IMR-90 (cell line): Measurements from ENCODE around the gene CFAP300.

Experiments used
- BHLHE40 ChIP-seq: fragments of 150-350 bp; IDR thresholded peaks from 2 replicates; pipeline ENCODE4 v1.6.1; 2016; ENCODE audit warnings: mild to moderate bottlenecking, low read depth, low read length
- CEBPB ChIP-seq: IDR thresholded peaks from 2 replicates; pipeline ENCODE4 v1.6.1; 2012; ENCODE audit warnings: low read depth, low read length, improper control_type of control experiment
- CHD1 ChIP-seq: IDR thresholded peaks from 2 replicates; pipeline ENCODE4 v1.6.1; 2012; ENCODE audit warnings: low read depth, low read length, improper control_type of control experiment
- CTCF ChIP-seq: conservative IDR thresholded peaks from 2 replicates; pipeline ENCODE4 v1.5.1; 2012; ENCODE audit warnings: mild to moderate bottlenecking, low read depth, low read length, improper control_type of control experiment
- ELK1 ChIP-seq: fragments of 150-350 bp; IDR thresholded peaks from 2 replicates; pipeline ENCODE4 v1.6.1; 2016; ENCODE audit warnings: low read depth, mild to moderate bottlenecking, low read length, moderate library complexity, borderline replicate concordance
- MAFK ChIP-seq: IDR thresholded peaks from 2 replicates; pipeline ENCODE4 v1.6.1; 2012; ENCODE audit warnings: low read depth, low read length, improper control_type of control experiment
- MAZ ChIP-seq: IDR thresholded peaks from 2 replicates; pipeline ENCODE4 v1.6.1; 2012; ENCODE audit warnings: low read depth, mild to moderate bottlenecking, low read length, improper control_type of control experiment, moderate library complexity, borderline replicate concordance
- MXI1 ChIP-seq: IDR thresholded peaks from 2 replicates; pipeline ENCODE4 v1.6.1; 2012; ENCODE audit warnings: low read depth, mild to moderate bottlenecking, low read length, moderate library complexity, borderline replicate concordance
- POLR2A ChIP-seq: IDR thresholded peaks from 2 replicates; pipeline ENCODE4 v1.6.1; 2012; ENCODE audit warnings: mild to moderate bottlenecking, low read depth, low read length
- RAD21 ChIP-seq: IDR thresholded peaks from 2 replicates; pipeline ENCODE4 v1.6.1; 2012; ENCODE audit warnings: low read length, improper control_type of control experiment
- RCOR1 ChIP-seq: IDR thresholded peaks from 2 replicates; pipeline ENCODE4 v1.6.1; 2012; ENCODE audit warnings: mild to moderate bottlenecking, low read length, improper control_type of control experiment; ENCODE audit not compliant: insufficient replicate concordance
- RFX5 ChIP-seq: IDR thresholded peaks from 2 replicates; pipeline ENCODE4 v1.8.0; 2012; ENCODE audit warnings: low read depth, mild to moderate bottlenecking, low read length, moderate library complexity
- USF2 ChIP-seq: fragments of 150-350 bp; IDR thresholded peaks from 2 replicates; pipeline ENCODE4 v1.6.1; 2017; ENCODE audit warnings: mild to moderate bottlenecking, antibody characterized with exemption, low read length, low read depth

GRCh38 chr11:102115557-102115956, 68.3 kb downstream of the CFAP300 start:
- no peak for TF ChIP-seq CTCF
- no peak for TF ChIP-seq RAD21
- no peak for TF ChIP-seq USF2
- no peak for TF ChIP-seq RFX5
- no peak for TF ChIP-seq POLR2A
- no peak for TF ChIP-seq MAZ
- no peak for TF ChIP-seq RCOR1
- no peak for TF ChIP-seq BHLHE40
- no peak for TF ChIP-seq CHD1
- no peak for TF ChIP-seq MXI1
- no peak for TF ChIP-seq MAFK
- no peak for TF ChIP-seq ELK1
- no peak for TF ChIP-seq CEBPB
